HG02623 (cell line): Measurements from ENCODE around the gene RBPJ.
"Not testable (repeated sequence)": the region's sequence is repeated elsewhere in the genome, so short reads cannot be mapped to it uniquely, and the experiment has no call there.

Experiments
- ATAC-seq: cut with Tn5 transposase; IDR thresholded peaks from one replicate; pipeline ENCODE4 v1.9.1; 2021; ENCODE audit warnings: moderate library complexity; ENCODE audit not compliant: unreplicated experiment

RBPJ gene

GRCh38 chr4:26300314-26301307 is 20.2 kb upstream of the RBPJ start:
- no peak for ATAC-seq

- no peak for ATAC-seq
These were observed 18.5 kb upstream of the RBPJ start for GRCh38 chr4:26302031-26302899.

- ATAC-seq, result no peak
These were observed 17.8 kb upstream of the RBPJ start for GRCh38 chr4:26303008-26303407.

- no peak for ATAC-seq
These were observed 13.6 kb upstream of the RBPJ start for GRCh38 chr4:26307037-26307800.

GRCh38 chr4:26308568-26308967 is 12.2 kb upstream of the RBPJ start:
- no peak for ATAC-seq

- no peak for ATAC-seq
These were observed 10.6 kb upstream of the RBPJ start for GRCh38 chr4:26310264-26310663.

- no peak for ATAC-seq
These were observed 9.2 kb upstream of the RBPJ start for GRCh38 chr4:26311633-26312032.

GRCh38 chr4:26315316-26315932 is 5.4 kb upstream of the RBPJ start:
- not testable (repeated sequence) for ATAC-seq

GRCh38 chr4:26317766-26318165 is 3.0 kb upstream of the RBPJ start:
- no peak for ATAC-seq

- ATAC-seq, result peak; percentile 66
These were observed 1.3 kb upstream of the RBPJ start for GRCh38 chr4:26319467-26319948.

GRCh38 chr4:26319949-26320537 is 771 bp upstream of the RBPJ start:
- ATAC-seq, result peak; percentile 8

GRCh38 chr4:26321373-26322221 is 783 bp downstream of the RBPJ start:
- no peak for ATAC-seq

- ATAC-seq, result no peak
These were observed 1.5 kb downstream of the RBPJ start for GRCh38 chr4:26322346-26322745.

- no peak for ATAC-seq
These were observed 3.0 kb downstream of the RBPJ start for GRCh38 chr4:26323821-26324220.

- ATAC-seq, result no peak
These were observed 4.4 kb downstream of the RBPJ start for GRCh38 chr4:26325191-26325590.

GRCh38 chr4:26326791-26327190 is 6.0 kb downstream of the RBPJ start:
- ATAC-seq, result no peak

- ATAC-seq, result peak; percentile 65
These were observed 9.5 kb downstream of the RBPJ start for GRCh38 chr4:26330186-26330787.

- ATAC-seq, result no peak
These were observed 10.1 kb downstream of the RBPJ start for GRCh38 chr4:26330946-26331345.
